ENCODE measurements around the gene EPHB1.

DNA sequence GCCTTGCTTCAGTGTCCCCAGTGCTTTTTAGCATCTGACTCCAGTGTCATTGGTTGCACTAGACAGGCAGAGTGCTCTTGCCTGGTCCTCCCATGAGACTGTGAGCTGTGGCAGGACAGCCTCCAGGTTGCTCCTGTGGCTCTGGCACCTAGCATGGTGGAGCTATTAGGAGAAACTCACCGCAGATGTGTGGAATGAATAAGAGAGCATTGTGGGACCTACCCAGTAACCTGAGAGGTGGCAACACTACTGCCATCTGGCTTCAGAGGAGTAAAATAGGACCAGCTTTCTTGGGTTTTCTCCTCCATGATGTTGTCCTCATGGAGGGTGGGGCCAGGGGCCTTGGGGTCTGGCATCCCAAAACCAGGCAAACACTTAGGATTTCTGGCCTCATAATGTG lies 183.6 kb downstream of the EPHB1 start:
- TF ChIP-seq, protein P1, sequence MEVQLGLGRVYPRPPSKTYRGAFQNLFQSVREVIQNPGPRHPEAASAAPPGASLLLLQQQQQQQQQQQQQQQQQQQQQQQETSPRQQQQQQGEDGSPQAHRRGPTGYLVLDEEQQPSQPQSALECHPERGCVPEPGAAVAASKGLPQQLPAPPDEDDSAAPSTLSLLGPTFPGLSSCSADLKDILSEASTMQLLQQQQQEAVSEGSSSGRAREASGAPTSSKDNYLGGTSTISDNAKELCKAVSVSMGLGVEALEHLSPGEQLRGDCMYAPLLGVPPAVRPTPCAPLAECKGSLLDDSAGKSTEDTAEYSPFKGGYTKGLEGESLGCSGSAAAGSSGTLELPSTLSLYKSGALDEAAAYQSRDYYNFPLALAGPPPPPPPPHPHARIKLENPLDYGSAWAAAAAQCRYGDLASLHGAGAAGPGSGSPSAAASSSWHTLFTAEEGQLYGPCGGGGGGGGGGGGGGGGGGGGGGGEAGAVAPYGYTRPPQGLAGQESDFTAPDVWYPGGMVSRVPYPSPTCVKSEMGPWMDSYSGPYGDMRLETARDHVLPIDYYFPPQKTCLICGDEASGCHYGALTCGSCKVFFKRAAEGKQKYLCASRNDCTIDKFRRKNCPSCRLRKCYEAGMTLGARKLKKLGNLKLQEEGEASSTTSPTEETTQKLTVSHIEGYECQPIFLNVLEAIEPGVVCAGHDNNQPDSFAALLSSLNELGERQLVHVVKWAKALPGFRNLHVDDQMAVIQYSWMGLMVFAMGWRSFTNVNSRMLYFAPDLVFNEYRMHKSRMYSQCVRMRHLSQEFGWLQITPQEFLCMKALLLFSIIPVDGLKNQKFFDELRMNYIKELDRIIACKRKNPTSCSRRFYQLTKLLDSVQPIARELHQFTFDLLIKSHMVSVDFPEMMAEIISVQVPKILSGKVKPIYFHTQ (CRISPR knock-in tag; IDR thresholded peaks at IDR 0.05), result no peak
- TF ChIP-seq RELA (CRISPR knock-in tag; IDR thresholded peaks at IDR 0.05; ENCODE audit: borderline replicate concordance), result no peak
